ENCODE data around the gene ANKRD18A.
"Not testable (repeated sequence)": the region's sequence is repeated elsewhere in the genome, so short reads cannot be mapped to it uniquely, and the experiment has no call there.

DNA sequence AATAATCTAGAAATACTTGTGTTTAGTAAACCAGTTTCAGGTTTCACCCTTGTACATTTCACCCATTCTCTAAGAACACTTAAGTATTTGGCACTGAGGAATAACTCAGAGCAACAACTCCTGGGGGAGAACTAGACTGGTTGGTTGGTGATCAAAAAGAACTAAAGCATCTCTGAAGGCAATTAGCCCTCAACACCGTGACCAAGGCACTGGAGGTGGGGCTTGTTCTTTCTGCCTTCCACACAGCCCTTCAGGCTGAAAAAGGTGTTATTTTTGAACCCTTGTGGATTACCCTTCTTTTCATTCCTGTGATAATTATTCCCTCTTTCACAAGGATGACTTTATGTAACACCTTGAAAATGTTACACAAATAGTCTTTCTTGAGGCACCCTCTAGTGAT, 44.2 kb downstream of the ANKRD18A start:
- TF ChIP-seq, protein P1, sequence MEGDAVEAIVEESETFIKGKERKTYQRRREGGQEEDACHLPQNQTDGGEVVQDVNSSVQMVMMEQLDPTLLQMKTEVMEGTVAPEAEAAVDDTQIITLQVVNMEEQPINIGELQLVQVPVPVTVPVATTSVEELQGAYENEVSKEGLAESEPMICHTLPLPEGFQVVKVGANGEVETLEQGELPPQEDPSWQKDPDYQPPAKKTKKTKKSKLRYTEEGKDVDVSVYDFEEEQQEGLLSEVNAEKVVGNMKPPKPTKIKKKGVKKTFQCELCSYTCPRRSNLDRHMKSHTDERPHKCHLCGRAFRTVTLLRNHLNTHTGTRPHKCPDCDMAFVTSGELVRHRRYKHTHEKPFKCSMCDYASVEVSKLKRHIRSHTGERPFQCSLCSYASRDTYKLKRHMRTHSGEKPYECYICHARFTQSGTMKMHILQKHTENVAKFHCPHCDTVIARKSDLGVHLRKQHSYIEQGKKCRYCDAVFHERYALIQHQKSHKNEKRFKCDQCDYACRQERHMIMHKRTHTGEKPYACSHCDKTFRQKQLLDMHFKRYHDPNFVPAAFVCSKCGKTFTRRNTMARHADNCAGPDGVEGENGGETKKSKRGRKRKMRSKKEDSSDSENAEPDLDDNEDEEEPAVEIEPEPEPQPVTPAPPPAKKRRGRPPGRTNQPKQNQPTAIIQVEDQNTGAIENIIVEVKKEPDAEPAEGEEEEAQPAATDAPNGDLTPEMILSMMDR (conservative IDR thresholded peaks at IDR 0.05 in 1 of 2, IDR thresholded peaks at IDR 0.05 in 1 of 2; ENCODE audit: low read depth in 1 of 2, low read length in 2 of 2), result not testable (repeated sequence)
- not testable (repeated sequence) for TF ChIP-seq EZH2 (IDR thresholded peaks at IDR 0.05; ENCODE audit: low read length, missing control alignments)
